A172 (cell line): Measurements from ENCODE around the gene IGFALS. TPM values are rescaled to one million over a fixed set of nuclear protein-coding genes. Genes with fewer than 3 reads are reported as not detected.

Experiments
- DNase-seq: peaks from one replicate; pipeline ENCODE4 v3.0.0-alpha.2; 2015; ENCODE audit warnings: low spot score
- total RNA-seq: library from RNA; depleted of rRNA; stranded (reverse); fragments of >200 nt; shearing (Covaris generic); gene quantifications from 2 replicates; pipeline ENCODE4 v1.2.3, GENCODE V29; 2014

IGFALS gene
- total RNA-seq, 1 experiment from 2014 or later, result not detected

- no peak for DNase-seq
Measured at GRCh38 chr16:1790261-1790610, 3.3 kb downstream of the IGFALS start.

GRCh38 chr16:1789643-1790045 lies 3.9 kb downstream of the IGFALS start:
- no peak for DNase-seq

GRCh38 chr16:1788708-1789100 lies 4.8 kb downstream of the IGFALS start:
- no peak for DNase-seq

GRCh38 chr16:1788095-1788707 lies 5.3 kb downstream of the IGFALS start:
- no peak for DNase-seq

GRCh38 chr16:1787322-1788094 lies 6.0 kb downstream of the IGFALS start:
- no peak for DNase-seq

GRCh38 chr16:1787056-1787321 lies 6.5 kb downstream of the IGFALS start:
- no peak for DNase-seq

- no peak for DNase-seq
Measured at GRCh38 chr16:1786242-1787055, 7.1 kb downstream of the IGFALS start.

- no peak for DNase-seq
Measured at GRCh38 chr16:1785846-1786170, 7.7 kb downstream of the IGFALS start.

- DNase-seq, result no peak
Measured at GRCh38 chr16:1784977-1785845, 8.3 kb downstream of the IGFALS start.

- peak; percentile 100 for DNase-seq
Measured at GRCh38 chr16:1782408-1783264, 10.9 kb downstream of the IGFALS start, which contains the start of the genes NUBP2 and SPSB3. Gene NUBP2 (plus strand): TSS chr16:1782960. CDS start chr16:1783021, 61 bp downstream. Gene SPSB3 (minus strand): TSS chr16:1782571. CDS start chr16:1781483, 1,088 bp downstream.

- peak; percentile 21 for DNase-seq
Measured at GRCh38 chr16:1781758-1782407, 11.6 kb downstream of the IGFALS start.

- no peak for DNase-seq
Measured at GRCh38 chr16:1781254-1781653, 12.3 kb downstream of the IGFALS start.

- no peak for DNase-seq
Measured at GRCh38 chr16:1780677-1781072, 12.8 kb downstream of the IGFALS start.

- no peak for DNase-seq
Measured at GRCh38 chr16:1779741-1780676, 13.5 kb downstream of the IGFALS start.

- DNase-seq, result no peak
Measured at GRCh38 chr16:1779234-1779701, 14.2 kb downstream of the IGFALS start.

- DNase-seq, result no peak
Measured at GRCh38 chr16:1778200-1779179, 15.0 kb downstream of the IGFALS start.

- DNase-seq, result no peak
Measured at GRCh38 chr16:1777375-1778199, 15.9 kb downstream of the IGFALS start.
